GM19455 (cell line): ENCODE measurements around the gene SLC16A2.
"Not testable (repeated sequence)": the region's sequence is repeated elsewhere in the genome, so short reads cannot be mapped to it uniquely, and the experiment has no call there.

Source experiments
- ATAC-seq: cut with Tn5 transposase; IDR thresholded peaks from one replicate; pipeline ENCODE4 v1.9.1; 2021; ENCODE audit not compliant: unreplicated experiment

SLC16A2 gene

GRCh38 chrX:74445099-74445498 lies 23.8 kb downstream of the SLC16A2 start:
- no peak for ATAC-seq

GRCh38 chrX:74446876-74447275 lies 25.6 kb downstream of the SLC16A2 start:
- ATAC-seq = no peak

GRCh38 chrX:74448669-74449068 lies 27.4 kb downstream of the SLC16A2 start:
- no peak for ATAC-seq

GRCh38 chrX:74449322-74449936 lies 28.1 kb downstream of the SLC16A2 start:
- ATAC-seq = no peak

GRCh38 chrX:74449937-74450330 lies 28.6 kb downstream of the SLC16A2 start:
- ATAC-seq = no peak

- ATAC-seq = no peak
Measured at GRCh38 chrX:74450803-74451449, 29.6 kb downstream of the SLC16A2 start.

GRCh38 chrX:74451450-74452198 lies 30.3 kb downstream of the SLC16A2 start:
- ATAC-seq = no peak

GRCh38 chrX:74452199-74452481 lies 30.8 kb downstream of the SLC16A2 start:
- ATAC-seq = no peak

GRCh38 chrX:74453178-74453577 lies 31.9 kb downstream of the SLC16A2 start:
- no peak for ATAC-seq

GRCh38 chrX:74454233-74454632 lies 32.9 kb downstream of the SLC16A2 start:
- not testable (repeated sequence) for ATAC-seq

GRCh38 chrX:74458736-74459135 lies 37.4 kb downstream of the SLC16A2 start:
- no peak for ATAC-seq

GRCh38 chrX:74461384-74461783 lies 40.1 kb downstream of the SLC16A2 start:
- ATAC-seq = no peak

GRCh38 chrX:74464722-74465121 lies 43.4 kb downstream of the SLC16A2 start:
- ATAC-seq = no peak

GRCh38 chrX:74465424-74465823 lies 44.1 kb downstream of the SLC16A2 start:
- no peak for ATAC-seq

GRCh38 chrX:74467656-74468055 lies 46.4 kb downstream of the SLC16A2 start:
- no peak for ATAC-seq

GRCh38 chrX:74473116-74473515 lies 51.8 kb downstream of the SLC16A2 start:
- ATAC-seq = not testable (repeated sequence)

- ATAC-seq = no peak
Measured at GRCh38 chrX:74490247-74490646, 69.0 kb downstream of the SLC16A2 start.

- no peak for ATAC-seq
Measured at GRCh38 chrX:74492720-74493201, 71.5 kb downstream of the SLC16A2 start.

- ATAC-seq = no peak
Measured at GRCh38 chrX:74493806-74494205, 72.5 kb downstream of the SLC16A2 start.

- ATAC-seq = no peak
Measured at GRCh38 chrX:74498924-74499323, 77.6 kb downstream of the SLC16A2 start.

- no peak for ATAC-seq
Measured at GRCh38 chrX:74500067-74500466, 78.8 kb downstream of the SLC16A2 start.

GRCh38 chrX:74500555-74500954 lies 79.3 kb downstream of the SLC16A2 start:
- ATAC-seq = no peak
